T-helper 1 cell treated with Interleukin-12 subunit alpha and Interleukin-12 subunit beta and Interleukin-4 antibody, amounts not matched to agents 30 ng/mL and 1 ng/mL, for 36 hours (primary cell): ENCODE data around the gene FKBP10. TPM values are rescaled to one million over a fixed set of nuclear protein-coding genes. Genes with fewer than 3 reads are reported as not detected.

Experiments
- total RNA-seq: library from RNA; stranded (reverse); gene quantifications from 2 replicates; pipeline ENCODE4 v1.2.3, GENCODE V29; 2022

Gene FKBP10
- total RNA-seq, 1 donor from 2014 or later, result 0.51 TPM

Other genes with a start within 250 kb of the FKBP10 start
- gene KRT9, start 240.9 kb upstream of the FKBP10 start, total RNA-seq, result not detected in 2 replicates
- gene KRT14, start 226.1 kb upstream of the FKBP10 start, total RNA-seq, result not detected in 2 replicates
- not detected in 2 replicates for gene KRT16, start 200.2 kb upstream of the FKBP10 start, total RNA-seq
- 0.54 and 0.59 TPM in 2 replicates for gene KRT17, start 188.4 kb upstream of the FKBP10 start, total RNA-seq
- gene EIF1, start 124.1 kb upstream of the FKBP10 start, total RNA-seq, result 833 and 842 TPM in 2 replicates
- not detected in 2 replicates for gene GAST, start 100.7 kb upstream of the FKBP10 start, total RNA-seq
- 0.05 TPM in 2 replicates for gene HAP1, start 78.4 kb upstream of the FKBP10 start, total RNA-seq
- gene JUP, start 26.3 kb upstream of the FKBP10 start, total RNA-seq, result 0.10 and 0.20 TPM in 2 replicates
- gene P3H4, start 1.1 kb upstream of the FKBP10 start, total RNA-seq, result 3.4 TPM in 2 replicates
- gene NT5C3B, start 23.2 kb downstream of the FKBP10 start, total RNA-seq, result 24.3 and 24.9 TPM in 2 replicates
- gene KLHL10, start 24.8 kb downstream of the FKBP10 start, total RNA-seq, result not detected in 2 replicates
- 15.5 TPM in 2 replicates for gene KLHL11, start 52.4 kb downstream of the FKBP10 start, total RNA-seq
- gene ACLY, start 105.9 kb downstream of the FKBP10 start, total RNA-seq, result 159 and 165 TPM in 2 replicates
- 0.47 and 0.49 TPM in 2 replicates for gene ODAD4, start 117.6 kb downstream of the FKBP10 start, total RNA-seq
- gene CNP, start 153.8 kb downstream of the FKBP10 start, total RNA-seq, result 98.4 and 99.3 TPM in 2 replicates
- gene DNAJC7, start 204.4 kb downstream of the FKBP10 start, total RNA-seq, result 103 and 119 TPM in 2 replicates
- gene NKIRAS2, start 207.1 kb downstream of the FKBP10 start, total RNA-seq, result 29.1 and 29.4 TPM in 2 replicates
- gene C17orf113, start 237.6 kb downstream of the FKBP10 start, total RNA-seq, result 0.10 TPM in 2 replicates